Embryonic facial prominence (tissue), 1 donor: ENCODE data around the gene HK3.

Source experiments
- DNase-seq: peaks from one replicate; pipeline ENCODE4 v3.0.0-alpha.2; 2016; ENCODE audit errors: extremely low spot score

The HK3 gene

DNA sequence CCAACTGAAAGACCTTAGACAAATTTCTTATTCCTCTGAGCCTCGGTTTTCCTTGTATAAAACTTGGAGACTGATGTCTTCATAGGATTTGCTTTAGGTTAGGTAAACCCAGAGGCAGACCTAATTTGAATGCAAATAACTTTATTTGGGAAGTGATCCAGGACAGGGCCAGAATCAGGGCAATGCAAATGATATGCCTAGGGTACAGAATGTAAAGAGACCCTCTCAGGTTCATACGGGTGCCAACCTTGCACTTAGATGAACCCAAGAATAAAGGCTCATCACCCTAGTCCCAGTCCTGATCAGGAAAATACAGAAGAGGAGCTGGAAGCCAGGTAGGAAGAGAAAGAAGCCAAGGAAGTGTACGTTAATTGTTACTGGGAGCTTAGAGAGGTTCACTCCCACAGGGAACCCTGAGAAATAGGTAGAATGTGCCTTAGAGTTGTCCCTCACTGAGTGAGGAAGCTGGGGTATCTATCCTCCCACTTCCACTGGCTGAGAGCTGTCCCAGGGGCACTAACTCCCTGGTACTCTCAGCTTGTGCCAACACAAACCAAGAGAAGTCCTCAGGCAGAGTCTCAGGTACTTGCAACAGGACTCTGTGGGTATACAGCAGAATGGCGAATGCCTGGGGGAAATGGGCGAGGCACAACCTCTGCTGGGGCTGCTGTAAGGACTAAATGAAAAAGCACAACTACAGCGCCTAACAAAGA, 3.1 kb upstream of the HK3 start:
- no peak for DNase-seq

DNA sequence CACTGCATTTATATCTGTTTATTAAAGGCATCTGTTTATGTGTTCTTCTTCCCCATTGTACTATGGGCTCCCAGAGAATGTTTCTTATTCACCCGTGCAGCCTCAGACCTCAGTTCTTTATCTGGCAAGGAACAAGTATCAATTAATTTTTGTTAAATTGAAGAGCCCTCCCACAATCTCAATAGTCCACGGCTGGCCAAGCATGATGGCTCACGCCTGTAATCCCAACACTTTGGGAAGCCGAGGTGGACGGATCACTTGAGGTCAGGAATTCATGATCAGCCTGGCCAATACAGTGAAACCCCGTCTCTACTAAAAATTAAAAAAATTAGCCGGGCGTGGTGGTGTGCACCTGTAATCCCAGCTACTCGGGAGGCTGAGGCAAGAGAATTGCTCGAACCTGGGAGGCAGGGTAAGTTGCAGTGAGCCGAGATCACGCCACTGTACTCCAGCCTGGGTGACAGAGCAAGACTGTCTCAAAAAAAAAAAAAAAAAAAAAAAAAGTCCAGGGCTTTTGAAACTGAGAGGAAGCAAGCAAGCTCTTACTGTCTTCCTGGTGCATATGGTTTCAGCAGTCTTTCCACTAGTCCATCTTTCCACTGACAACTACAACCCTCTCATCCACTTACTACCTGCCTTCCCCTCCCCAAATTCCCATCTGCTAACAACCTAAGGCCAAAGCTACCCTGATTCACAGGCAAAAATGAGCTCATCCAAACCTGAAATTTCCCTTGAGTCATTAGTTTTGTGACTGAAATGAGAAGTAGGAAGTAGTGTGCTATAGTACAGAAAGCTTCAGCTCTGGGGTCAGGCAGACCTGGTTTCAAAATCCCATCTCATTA, 2.3 kb upstream of the HK3 start:
- no peak for DNase-seq

DNA sequence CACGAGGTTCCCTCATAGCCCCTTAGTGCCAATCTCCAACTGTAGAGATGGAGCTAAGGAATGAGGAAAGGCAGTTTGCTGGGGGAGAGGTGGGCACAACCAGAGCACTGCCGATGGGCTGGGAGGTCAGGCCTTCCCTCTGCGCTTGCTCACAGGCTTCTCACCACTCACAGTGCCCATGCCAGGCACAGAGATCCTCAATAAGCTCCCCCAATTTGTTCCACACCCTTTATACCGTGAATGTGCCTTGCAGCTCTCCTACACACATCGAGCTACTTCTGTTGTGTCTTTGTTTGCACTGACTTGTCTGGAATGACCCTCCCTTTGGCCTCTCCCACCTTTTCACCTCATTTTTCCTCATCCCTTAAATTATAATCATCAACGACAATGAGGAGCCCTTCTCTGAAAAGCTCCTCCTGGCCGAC, 1.6 kb upstream of the HK3 start:
- no peak for DNase-seq

DNA sequence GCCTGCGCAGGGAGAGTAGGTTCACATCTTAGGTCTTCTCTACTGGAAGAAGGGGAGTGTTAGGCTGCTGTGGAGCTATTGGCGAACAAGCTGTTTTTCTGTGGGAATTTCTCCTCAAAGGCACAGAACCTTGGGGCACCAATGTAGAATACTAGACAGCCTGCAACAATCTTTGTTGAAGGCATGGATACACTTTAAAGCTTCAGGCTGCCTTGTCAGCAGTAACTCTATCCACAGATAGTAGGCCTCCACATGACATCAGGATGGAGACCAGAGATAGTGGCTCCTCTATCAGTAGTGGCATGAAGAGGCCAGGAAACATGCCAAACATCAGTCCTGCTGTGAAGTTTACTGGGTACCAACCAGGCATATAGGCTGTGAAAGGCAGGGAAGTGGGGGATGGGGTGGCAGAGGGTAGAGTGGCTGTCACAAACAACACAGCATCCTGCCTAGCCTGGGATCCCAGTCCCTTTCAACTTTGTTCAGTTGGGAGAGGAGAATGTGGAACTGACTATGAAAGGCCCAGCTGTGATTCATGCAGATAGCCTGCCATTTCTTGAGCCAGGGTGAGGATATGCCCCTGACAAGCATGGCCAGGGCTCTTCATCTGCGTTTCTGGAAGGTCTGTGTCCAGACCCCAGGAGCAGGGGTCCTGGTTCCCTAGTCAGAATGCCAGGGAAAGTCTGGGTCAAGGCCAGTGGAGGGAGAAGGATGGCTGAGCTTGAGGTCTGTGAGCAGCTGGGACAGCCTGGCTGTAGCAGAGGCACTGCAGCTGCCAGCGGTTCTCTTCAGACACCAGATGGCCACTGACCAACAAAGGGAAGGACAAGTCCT, 1.0 kb upstream of the HK3 start:
- no peak for DNase-seq

DNA sequence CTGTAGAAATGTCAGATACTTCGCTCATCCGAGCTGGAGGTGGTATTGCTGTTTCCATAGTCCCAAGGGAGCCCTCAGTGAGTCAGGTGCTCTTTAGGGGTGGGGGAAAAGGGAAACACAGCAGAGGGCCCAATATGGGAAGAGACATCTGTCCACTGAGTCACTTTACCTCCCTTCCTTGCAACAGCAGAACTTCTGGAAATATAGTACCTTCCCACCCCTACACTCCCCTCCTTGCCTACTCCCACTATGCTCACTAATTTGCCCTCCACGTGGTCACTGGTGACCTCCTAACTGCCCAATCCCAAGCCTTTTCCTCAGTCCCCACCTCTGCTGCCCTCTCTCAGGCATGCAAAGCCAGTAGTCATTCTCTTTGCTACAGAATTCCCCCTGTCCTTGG, 1.9 kb downstream of the HK3 start:
- no peak for DNase-seq

DNA sequence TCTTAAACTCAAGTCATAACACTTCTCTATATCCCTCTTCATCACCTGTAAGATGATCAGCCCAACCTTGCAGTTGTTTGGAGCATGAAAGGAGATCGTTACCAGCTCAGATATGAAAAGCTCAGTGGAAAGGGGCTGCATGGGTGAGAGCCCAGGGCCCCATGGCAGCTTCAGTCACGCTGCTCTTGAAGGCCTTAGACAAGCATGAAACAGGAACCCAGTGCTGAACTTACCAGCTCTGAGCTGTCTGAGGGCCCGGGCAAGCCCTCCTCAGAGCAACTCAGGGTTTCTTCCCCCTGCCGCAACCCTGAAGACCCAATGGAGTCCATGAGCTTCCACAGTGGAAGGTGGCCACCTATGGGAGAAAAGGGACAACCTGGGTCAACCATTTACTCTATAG, 3.3 kb downstream of the HK3 start:
- no peak for DNase-seq

DNA sequence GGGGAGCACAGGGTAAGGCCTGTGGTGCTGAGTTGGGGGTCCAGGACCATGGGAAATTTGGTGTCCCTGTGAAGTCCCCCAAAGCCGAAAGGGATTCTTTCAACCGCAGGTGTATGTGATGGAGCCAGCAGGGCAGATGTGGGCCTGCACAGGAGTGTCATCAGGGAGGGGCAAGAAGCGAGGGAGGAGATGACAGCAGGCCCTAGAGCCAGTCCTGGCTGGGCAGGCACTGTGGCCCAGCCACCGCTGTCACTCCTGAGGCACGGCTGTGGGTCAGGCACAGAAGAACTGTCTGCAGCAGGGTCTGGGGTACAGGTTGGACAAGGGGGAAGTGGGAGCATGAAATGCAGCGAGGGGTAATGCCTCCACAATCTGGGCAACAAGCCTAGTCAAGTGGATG, 4.8 kb downstream of the HK3 start:
- DNase-seq: no peak

DNA sequence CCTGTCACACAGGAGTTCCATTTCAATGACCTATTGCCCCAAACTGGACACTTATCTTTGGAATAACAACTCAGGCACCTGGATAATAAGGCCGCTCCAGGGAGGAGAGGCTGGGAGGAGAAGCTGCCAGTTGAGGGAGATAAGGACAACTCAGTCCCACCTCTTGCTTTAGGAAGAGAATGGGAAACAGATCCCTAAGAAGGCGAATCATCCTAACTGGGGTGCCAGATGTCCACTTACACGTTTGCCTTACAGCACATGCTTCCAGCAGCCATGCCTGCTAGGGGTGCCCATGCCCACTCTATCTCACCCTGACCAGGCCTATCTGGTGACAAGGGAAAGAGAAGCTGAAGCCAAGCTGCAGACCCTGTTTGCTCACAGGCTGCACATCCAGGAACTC, 6.5 kb downstream of the HK3 start:
- no peak for DNase-seq

DNA sequence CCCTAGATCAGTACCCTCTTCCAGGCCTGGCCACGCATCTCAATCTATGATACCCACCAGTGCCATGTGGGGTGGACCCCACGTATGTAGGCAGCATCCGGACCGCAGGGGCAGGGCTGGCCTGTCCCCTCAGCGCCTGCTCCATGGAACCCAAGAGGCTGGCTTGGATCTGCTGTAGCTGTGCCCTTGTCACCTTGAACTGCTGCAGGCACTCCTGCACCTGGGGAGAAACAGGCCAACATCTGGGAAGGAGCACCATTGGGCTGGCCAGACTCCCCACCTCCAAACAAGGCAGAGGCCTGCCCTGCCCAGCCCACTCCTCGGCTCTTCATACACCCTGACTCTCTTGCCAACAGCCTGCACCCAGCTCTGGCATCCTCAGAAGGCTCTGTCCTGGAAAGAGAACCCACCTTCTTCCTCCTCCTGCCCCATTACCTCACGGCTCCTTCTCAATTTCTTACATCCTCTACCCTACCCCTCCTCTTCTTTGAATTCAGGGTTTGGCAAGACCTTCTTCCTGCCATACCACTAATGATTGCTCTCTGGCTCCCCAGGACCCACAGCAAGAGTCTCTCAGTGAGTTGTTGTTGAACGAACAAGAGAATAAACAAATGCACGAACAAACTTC, 7.7 kb downstream of the HK3 start:
- no peak for DNase-seq

DNA sequence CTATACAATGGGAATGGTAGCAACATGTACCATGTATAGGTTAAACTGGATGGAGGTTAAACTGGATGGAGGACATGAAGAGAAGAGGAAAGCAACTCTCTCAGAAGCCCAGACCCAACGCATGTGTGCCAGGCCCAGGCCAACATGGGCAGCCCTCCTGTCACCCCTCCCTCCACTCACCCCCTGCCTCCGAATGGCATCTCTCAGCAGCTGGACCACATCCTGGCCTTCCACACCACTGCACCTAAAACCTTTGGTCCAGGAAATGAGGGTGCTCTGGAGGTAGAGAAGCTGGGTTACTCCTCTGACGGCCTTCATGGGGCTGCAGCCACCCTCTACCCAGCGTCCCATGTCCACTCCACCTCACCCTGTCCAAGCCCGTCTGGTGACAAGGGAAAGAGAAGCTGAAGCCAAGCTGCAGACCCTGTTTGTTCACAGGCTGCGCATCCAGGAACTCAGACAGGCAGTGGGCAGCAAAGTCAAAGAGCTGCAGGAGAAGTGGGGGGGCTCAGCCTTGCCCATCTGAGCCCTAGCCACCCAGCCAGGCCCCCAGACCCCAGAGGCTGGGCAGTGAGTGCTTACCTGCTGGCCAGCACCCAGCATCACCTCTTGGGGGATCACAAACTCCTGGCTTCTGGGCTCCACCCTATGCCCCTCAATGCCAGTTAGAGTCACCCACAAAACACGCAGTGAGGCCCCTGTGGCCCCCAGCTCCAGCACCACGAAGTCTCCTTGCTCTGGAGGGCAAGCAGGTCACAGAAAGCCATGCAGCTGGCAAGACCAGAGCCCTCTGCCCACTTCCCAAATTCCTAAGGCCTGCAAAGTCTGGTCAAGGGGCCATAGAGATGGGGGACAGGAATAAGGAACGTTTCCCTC, 8.5 kb downstream of the HK3 start:
- DNase-seq: no peak

DNA sequence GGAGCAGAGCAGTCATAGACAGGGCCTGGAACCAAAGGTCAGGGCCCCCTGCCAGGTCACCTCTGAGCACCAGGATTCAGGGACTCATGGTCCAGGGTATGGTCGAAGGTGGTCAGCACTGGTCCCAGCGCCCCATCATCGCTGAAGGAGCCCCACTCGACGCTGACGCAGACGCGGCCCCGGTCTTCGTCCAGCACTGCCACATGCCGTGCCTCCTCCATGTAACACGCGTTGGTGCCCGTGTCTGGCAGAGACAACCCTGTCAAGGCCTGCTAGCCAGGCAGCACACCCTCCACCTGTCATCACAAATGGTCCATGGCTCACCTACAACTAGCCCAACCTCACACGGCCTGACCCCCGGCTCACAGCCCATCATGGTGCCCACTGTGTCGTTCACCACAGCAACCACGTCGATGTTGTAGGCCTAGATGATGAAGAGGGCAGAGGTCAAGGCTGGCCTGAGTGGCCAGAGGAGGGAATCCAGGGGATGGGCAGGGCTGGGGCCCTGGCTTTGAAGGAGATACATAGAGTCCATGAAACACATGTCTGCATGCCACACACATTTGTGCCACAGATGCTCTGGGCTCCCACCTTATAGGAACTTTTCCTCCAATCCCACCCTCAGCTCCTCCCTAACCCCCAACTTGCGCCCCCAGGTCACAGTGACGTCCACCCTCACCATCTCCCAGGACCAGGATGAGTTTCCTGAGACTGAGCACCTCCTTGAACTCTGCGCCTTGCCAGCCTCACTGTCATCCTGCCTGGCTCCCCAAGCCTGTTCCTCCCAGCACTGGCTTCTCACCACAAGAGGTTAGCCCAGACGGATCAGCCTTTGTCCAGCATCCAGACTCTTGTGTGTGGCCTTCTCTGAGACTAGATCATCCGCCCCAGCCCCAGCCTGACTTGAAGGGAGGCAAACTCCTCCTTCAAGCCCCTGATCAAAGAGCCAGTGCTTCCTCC, 9.5 kb downstream of the HK3 start:
- DNase-seq: no peak

DNA sequence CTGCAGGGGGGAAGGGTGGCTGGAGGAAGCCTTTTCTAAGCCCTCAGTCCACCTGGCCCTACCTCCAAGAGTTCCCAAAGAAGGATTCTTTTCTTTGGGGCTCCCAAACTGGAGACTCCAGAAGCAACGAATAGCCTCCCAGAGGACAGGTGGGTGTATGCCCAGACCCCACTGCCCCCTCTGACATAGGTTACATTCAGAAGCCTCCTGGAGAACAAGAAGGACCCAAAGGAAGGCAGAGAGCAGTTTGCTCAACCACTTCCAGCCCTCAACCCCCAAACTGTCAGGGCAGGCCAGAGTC, 10.3 kb downstream of the HK3 start:
- DNase-seq: no peak

DNA sequence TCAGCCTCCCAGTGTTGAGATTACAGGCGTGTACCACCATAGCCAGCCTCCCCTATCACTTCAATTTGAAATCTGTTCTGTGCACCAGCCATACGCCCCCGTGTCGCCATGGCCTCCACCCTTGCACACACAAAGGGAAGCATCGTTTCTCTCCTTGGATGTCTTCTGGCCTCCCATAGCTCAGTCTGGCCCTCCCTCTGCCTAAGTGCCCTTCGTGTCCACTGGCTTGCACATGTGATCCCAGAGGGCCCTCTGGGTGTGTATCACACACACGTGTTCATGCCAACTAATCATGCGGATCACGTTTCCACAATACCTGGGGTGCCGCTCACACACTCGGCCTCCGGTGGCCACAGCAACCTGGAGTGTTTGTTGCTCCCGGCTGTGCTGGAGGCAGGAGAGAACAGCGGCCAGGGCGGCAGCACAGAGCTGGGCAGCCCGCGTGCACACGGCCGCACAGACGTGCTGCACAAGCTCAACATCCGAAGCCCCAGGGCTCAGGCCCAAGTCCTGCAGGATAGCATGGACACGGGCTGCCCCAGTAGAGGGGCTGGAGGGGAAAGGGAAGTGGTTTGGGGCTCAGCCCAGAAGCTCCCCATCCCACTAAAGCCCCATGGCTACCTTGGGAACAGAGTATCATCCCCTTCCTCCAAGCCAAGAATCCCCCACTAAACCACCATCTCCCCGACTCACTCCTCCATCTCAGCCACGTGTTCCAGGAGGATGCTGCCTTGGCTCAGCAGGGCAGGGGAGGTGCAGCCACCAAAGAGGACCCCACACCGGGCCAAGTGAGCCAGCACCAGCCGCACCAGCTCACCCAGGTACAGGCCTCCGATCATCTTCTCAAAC, 10.9 kb downstream of the HK3 start:
- no peak for DNase-seq

DNA sequence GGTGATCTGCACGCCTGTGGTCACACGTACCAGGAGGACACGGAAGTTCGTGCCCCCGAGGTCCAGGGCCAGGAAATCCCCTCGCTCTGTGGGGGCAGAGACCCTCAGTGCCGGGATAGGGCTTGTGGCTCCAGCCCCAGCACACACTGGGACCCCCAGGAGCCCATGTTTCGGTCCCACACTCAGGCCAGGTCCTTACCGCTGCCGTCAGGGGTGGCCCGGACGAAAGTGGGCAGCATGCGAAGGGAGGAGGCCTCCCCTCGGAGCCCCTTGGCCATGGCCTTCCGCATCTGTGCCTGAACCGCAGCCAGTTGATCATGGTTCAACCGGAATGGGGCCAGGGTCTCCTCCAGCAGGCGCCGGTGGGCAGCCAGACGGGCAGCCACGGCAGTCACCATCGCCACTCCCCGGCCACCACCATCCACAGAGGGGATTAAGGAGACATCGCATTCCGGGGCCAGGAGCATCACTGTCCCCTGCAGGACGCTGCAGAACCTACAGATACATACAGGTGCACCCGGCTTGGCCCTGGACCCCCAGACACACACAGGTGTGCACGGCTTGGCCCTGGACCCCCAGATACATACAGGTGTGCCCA, 11.8 kb downstream of the HK3 start:
- DNase-seq: no peak

DNA sequence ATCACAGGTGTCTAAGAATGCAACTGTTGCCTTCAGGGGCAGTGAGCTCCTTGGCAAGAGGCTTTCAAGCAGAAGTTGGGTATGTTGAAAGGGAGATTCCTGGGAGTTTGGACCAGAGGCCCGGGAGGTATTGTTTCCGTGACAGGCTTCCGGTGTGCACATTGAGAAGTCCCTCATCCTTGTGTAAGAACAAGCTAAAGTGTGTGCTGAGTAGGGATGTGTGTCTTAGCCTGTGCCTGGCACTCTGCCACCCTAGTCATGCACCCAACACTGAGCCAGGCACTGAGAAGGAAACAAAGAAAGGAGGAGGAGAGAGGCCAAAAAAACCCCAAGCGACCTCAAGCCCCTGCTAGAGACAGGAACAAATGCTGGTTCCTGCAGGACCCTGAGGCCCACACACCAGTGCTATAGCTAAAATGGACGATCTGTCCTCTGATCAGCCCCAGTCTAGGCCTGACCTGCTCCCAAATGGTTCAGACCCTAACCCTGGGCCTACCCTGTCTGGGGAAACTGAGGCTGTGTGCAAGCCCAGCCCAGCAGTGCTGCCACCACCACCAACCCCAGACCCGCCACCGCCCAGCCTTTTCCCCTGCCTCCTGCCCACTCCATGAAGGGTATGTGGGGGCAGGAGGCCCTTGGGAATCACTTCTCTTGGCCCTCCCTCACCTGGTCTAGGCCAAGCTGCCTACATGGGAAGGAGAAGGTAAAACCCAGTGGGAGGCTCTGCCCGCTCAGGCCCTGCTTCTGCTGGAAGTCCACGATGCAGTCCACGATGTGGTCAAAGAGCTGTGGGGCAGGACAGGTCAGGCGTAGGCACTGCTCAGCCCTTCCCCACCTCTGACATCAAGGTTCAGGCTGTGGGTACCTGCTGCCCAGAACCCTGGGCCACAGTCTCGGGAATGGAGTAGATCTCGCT, 12.6 kb downstream of the HK3 start:
- no peak for DNase-seq

DNA sequence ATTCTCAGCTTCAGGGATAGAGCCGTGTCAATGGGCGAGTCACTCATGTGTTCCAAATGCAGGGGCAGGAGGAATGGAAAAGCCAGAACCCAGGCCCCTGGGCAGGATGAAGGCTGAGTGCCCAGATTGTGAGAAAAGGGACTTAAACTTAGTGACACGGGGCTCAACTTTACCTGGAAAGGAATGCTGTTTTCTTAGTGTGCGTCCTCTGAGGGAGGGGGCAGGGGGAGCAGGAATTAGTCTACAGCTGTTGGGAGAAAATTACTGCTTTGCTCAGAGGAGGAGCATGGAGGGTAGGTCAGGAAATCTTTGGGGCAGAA, 14.6 kb downstream of the HK3 start:
- no peak for DNase-seq

DNA sequence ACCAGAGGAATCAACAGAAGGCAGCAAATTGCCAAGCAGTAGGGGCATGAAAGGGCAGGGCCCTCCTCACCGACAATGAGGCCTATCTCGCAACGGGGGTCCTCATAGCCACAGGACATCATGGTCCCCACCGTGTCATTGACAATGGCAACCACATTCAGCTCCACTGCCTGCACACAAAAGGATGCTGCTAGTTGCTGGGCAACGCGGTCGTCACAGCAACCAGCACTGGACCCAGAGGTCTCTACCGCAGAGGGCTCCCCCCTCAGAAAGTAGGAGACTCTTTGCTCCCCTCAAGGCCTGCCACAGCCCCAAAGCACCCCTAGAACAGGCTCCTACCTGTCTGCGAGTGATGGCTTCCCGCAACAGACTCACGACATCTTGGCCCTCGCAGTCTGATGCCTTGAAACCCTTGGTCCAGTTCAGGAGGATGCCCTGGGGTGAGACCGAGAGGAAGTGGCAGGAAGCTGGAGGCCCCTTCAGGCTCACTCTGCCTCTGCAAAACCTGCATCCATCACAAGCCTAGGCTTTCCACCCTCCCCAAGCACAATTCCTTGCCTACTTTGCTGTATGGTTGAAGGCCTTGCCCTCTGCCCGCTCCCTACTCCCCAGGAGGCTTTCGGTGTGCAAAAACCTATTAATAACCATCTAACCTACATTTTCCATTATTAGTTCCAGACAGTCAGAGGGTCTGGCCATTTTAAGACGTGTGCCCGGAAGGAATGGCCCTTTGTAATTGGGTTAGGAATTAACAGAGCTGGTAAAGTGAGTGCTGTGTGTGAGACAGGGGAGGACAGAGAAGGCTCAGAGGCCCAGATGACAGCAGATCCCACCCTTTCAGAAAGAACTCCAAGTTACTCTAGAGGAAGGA, 15.2 kb downstream of the HK3 start:
- DNase-seq: no peak
